Activated T-helper 1 cell treated with anti-CD3 and anti-CD28 coated beads, Interleukin-12 subunit alpha, Interleukin-12 subunit beta, Interleukin-2, Interleukin-4 antibody, amounts not matched to agents 30 ng/mL and 10 ng/mL and 1 ng/mL, durations not matched to agents 14 hours and 24 hours and 36 hours (primary cell): Measurements from ENCODE around the gene UCP2. TPM values are rescaled to one million over a fixed set of nuclear protein-coding genes. Genes with fewer than 3 reads are reported as not detected.

Source experiments
- DNase-seq: peaks from one replicate; pipeline ENCODE4 v3.0.0; 2021; ENCODE audit warnings: low spot score
- H3K27ac Mint-ChIP-seq: one replicate; pipeline ENCODE4 v1.8.0; 2021; ENCODE audit warnings: mild to moderate bottlenecking, mixed read lengths
- H3K27me3 Mint-ChIP-seq: one replicate; pipeline ENCODE4 v1.8.0; 2022; ENCODE audit warnings: mild to moderate bottlenecking, moderate library complexity, mixed read lengths; ENCODE audit not compliant: insufficient read depth
- H3K36me3 Mint-ChIP-seq: one replicate; pipeline ENCODE4 v1.8.0; 2021; ENCODE audit warnings: low read depth, mixed read lengths
- H3K4me1 Mint-ChIP-seq: one replicate; pipeline ENCODE4 v1.8.0; 2021; ENCODE audit warnings: low read depth, mixed read lengths
- H3K4me3 Mint-ChIP-seq: one replicate; pipeline ENCODE4 v1.8.0; 2021; ENCODE audit warnings: mild to moderate bottlenecking, moderate library complexity, mixed read lengths
- H3K9me3 Mint-ChIP-seq: one replicate; pipeline ENCODE4 v1.8.0; 2021; ENCODE audit warnings: mixed read lengths
- intact Hi-C: fragments of 100-400 bp; cut with micrococcal nuclease; formaldehyde crosslinking; loops from one replicate; pipeline ENCODE4 v1.15.1; 2024
- total RNA-seq: library from RNA; stranded (reverse); gene quantifications from 2 replicates; pipeline ENCODE4 v1.2.3, GENCODE V29; 2022

UCP2 gene
- total RNA-seq, 1 donor from 2014 or later, result 821 TPM

- Mint-ChIP-seq H3K27me3 (no peaks in the 10 kb centered on the region), H3K4me1 (peaks cover 74% of the 10 kb centered on the region)
- intact Hi-C loops, result loop anchor here (5.0 kb wide), 3 partner anchors 104 to 511 kb away; partner anchors contain the start of genes COA4, LIPT2, PAAF1 and PGM2L1
Measured at GRCh38 chr11:73981051-73981805, 1.4 kb downstream of the UCP2 start.

GRCh38 chr11:73980001-73980961 is 2.4 kb downstream of the UCP2 start:
- no peaks in the 10 kb centered on the region for H3K9me3 Mint-ChIP-seq
- H3K27me3 Mint-ChIP-seq, result no peaks in the 10 kb centered on the region
- H3K4me1 Mint-ChIP-seq, result peaks cover 76% of the 10 kb centered on the region
- H3K27ac Mint-ChIP-seq, result peak overlapping the region; percentile 94
- intact Hi-C loops, result loop anchor here (1.0 to 5.0 kb wide), 4 partner anchors 16 to 512 kb away; partner anchors contain the start of genes COA4, LIPT2, PAAF1 and PGM2L1
- peak overlapping the region; percentile 100 for H3K4me3 Mint-ChIP-seq
- peak; percentile 83 for DNase-seq
- peaks cover 66% of the 10 kb centered on the region for H3K36me3 Mint-ChIP-seq

More at GRCh38 chr11:73981051-73981805, 1.4 kb downstream of the UCP2 start:
- H3K27ac Mint-ChIP-seq, result peak overlapping the region; percentile 94
- DNase-seq, result no peak
- peaks cover 56% of the 10 kb centered on the region for H3K36me3 Mint-ChIP-seq
- H3K4me3 Mint-ChIP-seq, result peak overlapping the region; percentile 100
- no peaks in the 10 kb centered on the region for H3K9me3 Mint-ChIP-seq

GRCh38 chr11:73978576-73979086 is 4.0 kb downstream of the UCP2 start:
- intact Hi-C loops, result no loop called here
- Mint-ChIP-seq H3K27me3 (no peaks in the 10 kb centered on the region), H3K4me1 (peaks cover 77% of the 10 kb centered on the region), H3K4me3 (peak overlapping the region; percentile 100), H3K36me3 (peaks cover 82% of the 10 kb centered on the region), H3K9me3 (no peaks in the 10 kb centered on the region), H3K27ac (peak overlapping the region; percentile 98)
- DNase-seq, result no peak

- Mint-ChIP-seq H3K36me3 (peaks cover 83% of the 10 kb centered on the region), H3K4me1 (peaks cover 77% of the 10 kb centered on the region), H3K9me3 (no peaks in the 10 kb centered on the region), H3K4me3 (peak overlapping the region; percentile 100), H3K27me3 (no peaks in the 10 kb centered on the region), H3K27ac (peak overlapping the region; percentile 98)
- no peak for DNase-seq
- intact Hi-C loops, result no loop called here
Measured at GRCh38 chr11:73977856-73978519, 4.7 kb downstream of the UCP2 start.

- peaks cover 91% of the 10 kb centered on the region for H3K4me1 Mint-ChIP-seq
- H3K4me3 Mint-ChIP-seq, result peak overlapping the region; percentile 100
- peak overlapping the region; percentile 81 for H3K27ac Mint-ChIP-seq
- DNase-seq, result no peak
- peaks cover 75% of the 10 kb centered on the region for H3K36me3 Mint-ChIP-seq
- intact Hi-C loops, result no loop called here
- no peaks in the 10 kb centered on the region for H3K27me3 Mint-ChIP-seq
- H3K9me3 Mint-ChIP-seq, result no peaks in the 10 kb centered on the region
Measured at GRCh38 chr11:73976451-73977151, 6.0 kb downstream of the UCP2 start.

- Mint-ChIP-seq H3K36me3 (peaks cover 64% of the 10 kb centered on the region), H3K4me1 (peaks cover 89% of the 10 kb centered on the region), H3K4me3 (peak overlapping the region; percentile 56), H3K27me3 (no peaks in the 10 kb centered on the region), H3K27ac (peak overlapping the region; percentile 75), H3K9me3 (no peaks in the 10 kb centered on the region)
- DNase-seq, result no peak
- intact Hi-C loops, result no loop called here
Measured at GRCh38 chr11:73975479-73975757, 7.2 kb downstream of the UCP2 start.

GRCh38 chr11:73974604-73975478 is 7.8 kb downstream of the UCP2 start:
- intact Hi-C loops, result loop anchor here (1.0 kb wide), 1 partner anchor 7 kb away; the partner anchor contains the start of gene UCP2
- Mint-ChIP-seq H3K4me3 (peak overlapping the region; percentile 61), H3K27me3 (no peaks in the 10 kb centered on the region), H3K27ac (peak overlapping the region; percentile 75), H3K4me1 (peaks cover 88% of the 10 kb centered on the region), H3K9me3 (no peaks in the 10 kb centered on the region), H3K36me3 (peaks cover 58% of the 10 kb centered on the region)
- no peak for DNase-seq

- H3K9me3 Mint-ChIP-seq, result no peaks in the 10 kb centered on the region
- peaks cover 85% of the 10 kb centered on the region for H3K4me1 Mint-ChIP-seq
- H3K27me3 Mint-ChIP-seq, result no peaks in the 10 kb centered on the region
- H3K27ac Mint-ChIP-seq, result peak overlapping the region; percentile 69
- no peak for DNase-seq
- intact Hi-C loops, result no loop called here
- H3K4me3 Mint-ChIP-seq, result peak overlapping the region; percentile 25
- peaks cover 43% of the 10 kb centered on the region for H3K36me3 Mint-ChIP-seq
Measured at GRCh38 chr11:73972620-73973449, 9.8 kb downstream of the UCP2 start.

GRCh38 chr11:73972187-73972586 is 10.5 kb downstream of the UCP2 start:
- Mint-ChIP-seq H3K4me1 (peaks cover 79% of the 10 kb centered on the region), H3K36me3 (peaks cover 36% of the 10 kb centered on the region), H3K27me3 (no peaks in the 10 kb centered on the region), H3K27ac (peak overlapping the region; percentile 69), H3K9me3 (no peaks in the 10 kb centered on the region), H3K4me3 (no peak overlapping the region)
- intact Hi-C loops, result no loop called here
- no peak for DNase-seq

- H3K4me1 Mint-ChIP-seq, result peaks cover 70% of the 10 kb centered on the region
- peak overlapping the region; percentile 69 for H3K27ac Mint-ChIP-seq
- intact Hi-C loops, result no loop called here
Measured at GRCh38 chr11:73971175-73971719, 11.4 kb downstream of the UCP2 start.

More at GRCh38 chr11:73971175-73971719, 11.4 kb downstream of the UCP2 start:
- H3K36me3 Mint-ChIP-seq, result peaks cover 30% of the 10 kb centered on the region
- no peaks in the 10 kb centered on the region for H3K27me3 Mint-ChIP-seq
- no peak for DNase-seq
- H3K9me3 Mint-ChIP-seq, result no peaks in the 10 kb centered on the region
- H3K4me3 Mint-ChIP-seq, result no peak overlapping the region
